Duodenal mucosa (tissue), 2 donors: ENCODE measurements around the gene MB21D2.

Experiments used
- H3K27ac ChIP-seq: one replicate; pipeline ENCODE4 v1.7.0; 2013; ENCODE audit warnings: low read depth, low read length
- H3K27me3 ChIP-seq, 2 donors: one replicate each; pipeline ENCODE4 v1.7.0; 2013; ENCODE audit warnings: low read length in 2 of 2, control low read depth in 1 of 2; ENCODE audit not compliant: insufficient read depth in 2 of 2, control insufficient read depth in 1 of 2
- H3K36me3 ChIP-seq, 2 donors: one replicate each; pipeline ENCODE4 v1.7.0; 2013; ENCODE audit warnings: low read length in 2 of 2, control low read depth in 1 of 2; ENCODE audit not compliant: insufficient read depth in 2 of 2, control insufficient read depth in 1 of 2
- H3K4me1 ChIP-seq, 2 donors: one replicate each; pipeline ENCODE4 v1.7.0; 2013; ENCODE audit warnings: low read length in 2 of 2, control low read depth in 1 of 2; ENCODE audit not compliant: insufficient read depth in 2 of 2, control insufficient read depth in 1 of 2
- H3K4me3 ChIP-seq, 2 donors: one replicate each; pipeline ENCODE4 v1.7.0; 2013; ENCODE audit warnings: low read length in 2 of 2, low read depth in 1 of 2
- H3K9ac ChIP-seq, 2 donors: one replicate each; pipeline ENCODE4 v1.7.0; 2013; ENCODE audit warnings: low read length in 2 of 2, low read depth in 1 of 2
- H3K9me3 ChIP-seq, 2 donors: one replicate each; pipeline ENCODE4 v1.7.0; 2013; ENCODE audit warnings: low read length in 2 of 2, control low read depth in 1 of 2; ENCODE audit not compliant: control insufficient read depth in 1 of 2

MB21D2 gene

DNA sequence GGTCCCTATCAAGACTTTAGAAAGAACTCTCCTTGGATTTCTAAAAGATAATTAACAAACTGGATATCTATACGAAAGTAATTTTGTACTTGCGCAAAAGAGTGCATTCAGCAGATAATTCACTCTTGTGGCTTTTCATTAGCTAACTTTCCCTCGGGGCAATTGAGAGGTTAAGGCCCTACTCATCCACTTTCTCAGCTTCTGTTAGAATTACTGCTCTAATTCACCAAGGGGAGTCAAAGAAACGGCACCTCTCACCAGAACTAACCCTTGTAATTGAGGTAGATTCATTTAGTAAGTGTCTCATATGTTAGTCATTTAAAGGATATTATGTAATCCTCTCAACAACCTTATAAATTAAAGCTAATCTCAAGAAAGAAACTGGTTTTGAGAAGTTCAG is 22.5 kb upstream of the MB21D2 start:
- Histone ChIP-seq H3K27me3 (no peaks in the 10 kb centered on the region), H3K27ac (no peak overlapping the region), H3K36me3 (no peaks in the 10 kb centered on the region), H3K9me3 (no peaks in the 10 kb centered on the region), H3K4me3 (no peak overlapping the region), H3K4me1 (no peaks in the 10 kb centered on the region), H3K9ac (no peak overlapping the region)

DNA sequence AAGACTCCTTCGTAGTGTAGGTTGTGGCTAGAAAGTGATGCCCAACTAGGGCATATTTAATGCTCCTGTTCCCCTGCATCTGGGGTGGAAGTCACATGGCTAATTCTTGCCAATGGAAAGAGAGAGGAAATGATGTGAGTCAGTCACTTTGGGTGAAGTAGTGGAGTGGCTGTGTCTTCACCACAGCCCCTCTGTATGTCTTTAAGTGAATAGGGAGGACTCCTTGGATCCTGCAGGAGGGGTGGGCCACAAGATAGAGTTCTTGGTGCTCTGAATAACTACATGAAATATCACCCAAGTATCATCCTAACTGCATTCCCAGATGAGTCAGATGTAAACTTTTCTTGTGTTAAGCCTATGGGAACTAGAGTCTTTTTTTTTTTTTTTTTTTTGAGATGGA is 17.8 kb upstream of the MB21D2 start:
- Histone ChIP-seq H3K4me3 (no peak overlapping the region), H3K9ac (no peak overlapping the region), H3K4me1 (peaks cover 3 to 4% of the 10 kb centered on the region in 2 donors), H3K27ac (no peak overlapping the region), H3K9me3 (no peaks in the 10 kb centered on the region), H3K27me3 (no peaks in the 10 kb centered on the region), H3K36me3 (no peaks in the 10 kb centered on the region)

DNA sequence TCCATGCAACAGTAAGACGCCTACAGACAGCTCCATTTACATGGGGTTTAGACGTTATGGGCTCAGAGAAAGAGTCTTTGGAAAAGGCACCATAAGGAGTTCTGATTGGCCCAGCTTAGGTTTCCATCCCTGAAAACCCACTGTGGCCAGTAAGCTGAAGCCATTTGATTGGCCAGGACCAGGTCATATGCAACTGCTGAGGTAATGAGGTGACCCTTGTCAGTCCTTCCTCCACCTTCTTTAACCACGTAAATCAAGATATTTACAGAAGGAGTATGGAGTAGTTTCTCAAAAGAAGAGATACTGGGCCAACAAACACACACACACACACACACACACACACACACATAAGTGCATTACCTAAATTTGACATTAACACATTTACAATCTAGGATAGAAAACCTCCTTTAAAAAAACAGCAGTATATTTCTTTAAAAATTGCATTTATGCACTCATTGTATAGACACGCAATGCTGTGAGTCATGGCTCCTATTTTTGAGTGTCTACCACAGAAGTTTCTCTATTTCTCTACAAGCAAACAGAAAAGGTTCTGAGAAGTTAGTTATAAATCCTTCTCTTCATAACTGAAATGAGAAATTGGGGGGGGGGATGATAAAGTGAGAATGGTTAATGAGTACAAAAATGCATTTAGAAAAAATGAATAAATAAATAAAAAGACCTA is 16.3 kb upstream of the MB21D2 start:
- Histone ChIP-seq H3K4me1 (peaks cover 10 to 12% of the 10 kb centered on the region in 2 donors), H3K9ac (no peak overlapping the region), H3K36me3 (no peaks in the 10 kb centered on the region), H3K4me3 (no peak overlapping the region), H3K27ac (no peak overlapping the region), H3K27me3 (no peaks in the 10 kb centered on the region), H3K9me3 (no peaks in the 10 kb centered on the region)

DNA sequence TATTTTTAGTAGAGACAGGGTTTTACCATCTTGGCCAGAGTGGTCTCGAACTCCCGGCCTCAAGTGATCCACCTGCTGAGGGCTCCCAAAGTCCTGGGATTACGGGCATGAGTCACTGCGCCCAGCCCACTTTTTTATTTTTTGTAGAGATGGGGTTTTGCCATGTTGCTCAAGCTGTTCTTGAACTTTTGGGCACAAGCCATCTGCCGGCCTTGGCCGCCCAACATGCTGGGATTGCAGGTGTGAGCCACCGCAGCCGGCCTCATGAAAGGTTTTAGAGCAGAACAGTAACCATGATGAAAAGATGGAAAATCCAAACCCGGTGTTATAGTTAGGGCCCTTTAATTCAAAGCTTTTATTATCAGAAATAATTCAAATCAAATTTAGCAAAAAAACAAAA is 15.6 kb upstream of the MB21D2 start:
- Histone ChIP-seq H3K4me1 (peaks cover 11 to 17% of the 10 kb centered on the region in 2 donors), H3K27me3 (no peaks in the 10 kb centered on the region), H3K9me3 (no peaks in the 10 kb centered on the region)

DNA sequence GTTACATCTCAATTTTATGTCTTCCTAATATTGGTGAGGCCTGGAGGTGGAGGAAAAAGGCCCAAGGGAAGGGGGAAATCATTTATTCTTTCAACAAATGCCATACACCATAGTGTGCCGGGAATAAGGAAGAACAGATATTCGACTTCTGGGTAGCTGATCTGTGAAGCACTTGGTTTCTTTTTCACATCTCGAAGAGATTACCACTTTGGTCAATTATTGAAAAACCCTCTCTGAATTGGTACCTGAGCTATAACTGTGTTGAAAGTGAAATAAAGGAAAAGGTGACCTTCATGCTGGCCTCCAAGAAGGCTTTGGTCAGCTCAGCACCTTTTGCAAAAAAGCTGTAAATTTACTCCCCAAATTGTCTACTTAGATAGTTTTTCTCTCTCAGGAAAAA is 14.2 kb upstream of the MB21D2 start:
- peaks cover 11 to 20% of the 10 kb centered on the region in 2 donors for H3K4me1 ChIP-seq
- H3K9me3 ChIP-seq: no peaks in the 10 kb centered on the region
- H3K27ac ChIP-seq: no peak overlapping the region
- H3K27me3 ChIP-seq: no peaks in the 10 kb centered on the region
- no peaks in the 10 kb centered on the region for H3K36me3 ChIP-seq
- H3K4me3 ChIP-seq: no peak overlapping the region
- H3K9ac ChIP-seq: no peak overlapping the region

More for the DNA sequence above, 15.6 kb upstream of the MB21D2 start:
- H3K4me3 ChIP-seq: no peak overlapping the region
- H3K27ac ChIP-seq: no peak overlapping the region
- no peaks in the 10 kb centered on the region for H3K36me3 ChIP-seq
- H3K9ac ChIP-seq: no peak overlapping the region

DNA sequence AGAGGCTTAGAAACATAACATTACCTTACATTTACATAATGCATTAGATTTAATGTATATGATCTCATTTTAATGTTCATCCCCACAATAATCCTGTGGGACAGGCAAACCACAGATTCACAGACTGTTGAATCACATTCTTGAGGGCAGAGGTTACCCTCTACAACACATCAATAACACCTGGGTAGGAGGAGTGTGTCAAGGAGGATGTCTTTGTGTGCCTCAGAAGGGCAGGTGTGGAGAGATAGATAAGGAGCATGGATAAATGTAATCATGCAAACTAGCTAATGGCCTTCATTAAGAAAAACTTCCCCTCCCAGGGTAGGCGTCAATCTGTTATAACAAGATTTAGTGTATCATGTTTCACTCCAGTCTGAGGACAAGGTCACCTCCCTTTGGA is 12.9 kb upstream of the MB21D2 start:
- no peak overlapping the region for H3K4me3 ChIP-seq
- H3K27me3 ChIP-seq: no peaks in the 10 kb centered on the region
- no peak overlapping the region for H3K27ac ChIP-seq
- no peak overlapping the region for H3K9ac ChIP-seq
- H3K4me1 ChIP-seq: peaks cover 11 to 20% of the 10 kb centered on the region in 2 donors
- H3K9me3 ChIP-seq: no peaks in the 10 kb centered on the region
- no peaks in the 10 kb centered on the region for H3K36me3 ChIP-seq

DNA sequence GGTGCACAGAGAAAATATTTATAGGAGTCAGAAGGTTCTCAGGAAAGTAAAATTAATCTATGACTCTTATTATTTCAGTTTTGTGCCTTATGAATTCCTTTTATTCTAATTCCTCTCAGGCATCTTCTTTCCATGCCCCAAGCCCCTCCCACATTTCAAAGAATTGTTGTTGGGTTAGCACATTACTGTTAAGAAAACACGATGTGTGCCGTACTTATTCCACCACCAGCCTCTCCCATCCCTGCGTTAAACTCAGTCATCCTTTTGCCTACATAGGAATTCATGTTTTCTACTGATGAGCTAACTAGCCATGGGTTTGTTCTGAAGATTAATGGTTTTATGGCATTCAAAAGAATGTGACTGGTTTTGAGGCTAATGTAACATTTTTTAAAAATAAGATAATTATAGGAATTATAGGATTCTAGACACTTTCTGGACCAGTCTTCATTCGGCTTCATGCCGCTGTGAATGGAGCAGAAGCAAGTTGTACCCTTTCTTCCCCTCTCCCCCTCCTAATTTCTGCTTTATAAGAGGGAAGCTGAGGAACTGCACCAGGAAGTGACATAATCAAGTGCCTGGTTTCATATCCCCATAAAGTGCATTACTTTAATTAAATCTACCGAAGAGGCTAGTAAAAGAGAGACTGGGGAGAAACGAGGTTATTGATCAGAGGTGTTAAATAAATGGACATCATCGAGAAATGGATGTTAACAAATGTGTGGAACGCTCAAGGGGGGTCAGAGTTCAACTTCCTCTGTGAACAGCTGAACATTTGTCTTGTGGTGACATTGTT is 12.3 kb upstream of the MB21D2 start:
- Histone ChIP-seq H3K9ac (no peak overlapping the region), H3K4me1 (peaks cover 11 to 20% of the 10 kb centered on the region in 2 donors), H3K36me3 (no peaks in the 10 kb centered on the region), H3K4me3 (no peak overlapping the region), H3K9me3 (no peaks in the 10 kb centered on the region), H3K27me3 (no peaks in the 10 kb centered on the region), H3K27ac (no peak overlapping the region)

DNA sequence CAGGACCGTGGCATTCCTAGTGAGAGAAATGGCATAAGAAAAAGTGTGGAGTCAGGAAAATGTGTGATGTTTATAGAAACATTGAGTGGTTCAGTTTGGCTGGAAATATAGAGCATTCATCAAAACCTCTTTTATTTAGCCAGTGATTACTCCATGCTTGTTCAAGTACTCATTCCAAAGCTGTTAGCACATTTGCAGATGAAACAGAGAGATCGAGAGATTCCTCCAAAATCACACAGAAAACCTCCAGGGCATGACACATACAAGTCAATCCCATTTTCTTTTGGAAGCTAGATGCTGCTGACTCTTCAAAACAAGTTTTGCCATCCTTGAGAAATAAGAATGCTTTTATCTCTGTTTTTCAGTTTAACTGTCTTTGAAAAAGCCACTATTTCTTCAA is 11.5 kb upstream of the MB21D2 start:
- Histone ChIP-seq H3K36me3 (no peaks in the 10 kb centered on the region), H3K27me3 (no peaks in the 10 kb centered on the region), H3K9me3 (no peaks in the 10 kb centered on the region), H3K4me3 (no peak overlapping the region), H3K27ac (no peak overlapping the region), H3K9ac (no peak overlapping the region), H3K4me1 (peaks cover 11 to 20% of the 10 kb centered on the region in 2 donors)

DNA sequence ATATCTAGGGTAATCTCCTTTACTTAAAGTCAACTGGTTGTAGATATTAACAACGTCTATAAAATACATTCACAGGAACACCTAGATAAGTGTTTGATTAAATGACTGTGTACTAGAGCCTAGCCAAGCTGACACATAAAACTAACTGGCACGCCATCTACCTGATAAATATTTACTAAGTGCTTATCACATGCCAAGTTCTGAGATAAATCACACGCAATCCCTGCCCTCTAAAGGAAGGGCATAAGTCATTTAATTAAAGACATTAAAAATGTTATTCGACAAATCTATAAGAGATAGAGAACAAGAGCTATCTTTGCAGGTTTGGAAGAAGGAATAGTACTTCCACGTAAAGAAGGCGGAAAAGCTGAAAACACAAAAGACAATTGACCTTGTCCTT is 11.1 kb upstream of the MB21D2 start:
- Histone ChIP-seq H3K9ac (no peak overlapping the region), H3K27ac (no peak overlapping the region), H3K4me1 (peaks cover 11 to 22% of the 10 kb centered on the region in 2 donors)

DNA sequence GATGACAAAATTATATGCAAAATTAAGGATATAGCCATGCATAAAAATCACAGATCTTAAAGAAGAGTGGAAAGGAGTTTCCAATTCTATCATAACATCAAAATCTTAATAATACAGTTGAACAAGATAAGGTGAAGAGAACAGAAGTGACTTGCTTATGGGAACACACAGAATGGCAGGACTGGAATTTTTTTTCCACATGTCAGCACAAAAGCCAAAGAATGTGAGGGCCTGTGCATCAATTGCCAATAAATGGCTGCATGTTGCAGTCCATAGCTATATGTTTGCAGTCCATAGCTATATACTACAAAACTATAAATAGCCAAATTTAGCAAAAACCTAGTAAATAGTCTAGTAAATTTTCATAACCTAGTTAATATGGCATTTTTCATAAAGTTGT is 10.4 kb upstream of the MB21D2 start:
- no peaks in the 10 kb centered on the region for H3K36me3 ChIP-seq
- H3K27ac ChIP-seq: no peak overlapping the region
- no peaks in the 10 kb centered on the region for H3K9me3 ChIP-seq
- H3K27me3 ChIP-seq: no peaks in the 10 kb centered on the region
- no peak overlapping the region for H3K4me3 ChIP-seq
- H3K4me1 ChIP-seq: peaks cover 14 to 28% of the 10 kb centered on the region in 2 donors
- H3K9ac ChIP-seq: no peak overlapping the region

More for the DNA sequence above, 11.1 kb upstream of the MB21D2 start:
- H3K9me3 ChIP-seq: no peaks in the 10 kb centered on the region
- H3K4me3 ChIP-seq: no peak overlapping the region
- no peaks in the 10 kb centered on the region for H3K27me3 ChIP-seq
- H3K36me3 ChIP-seq: no peaks in the 10 kb centered on the region
